ENCODE measurements around the gene INSIG2.

- TF ChIP-seq EP300 (IDR thresholded peaks at IDR 0.05) (no peak), CTCF (IDR thresholded peaks at IDR 0.05) (no peak)
These were observed 17.2 kb downstream of the INSIG2 start for GRCh38 chr2:118105497-118105896.

Measured in tibial nerve (tissue), 4 donors.